Measurements from ENCODE around the gene NDFIP1. TPM values are rescaled to one million over a fixed set of nuclear protein-coding genes. Genes with fewer than 3 reads are reported as not detected.

The NDFIP1 gene
- total and polyA plus RNA-seq, 2 of the 13 experiments (the other 11 are each of a cell fraction or from before 2014, with no cell fraction given), result 12.4 to 15.7 TPM

GRCh38 chr5:142117579-142118151 is 9.1 kb downstream of the NDFIP1 start (continued):
- TF ChIP-seq AHDC1 (CRISPR knock-in tag; IDR thresholded peaks at IDR 0.05; ENCODE audit: borderline replicate concordance) (no peak), TRIM24 (CRISPR knock-in tag; IDR thresholded peaks at IDR 0.05) (no peak)

GRCh38 chr5:142118155-142118686 is 9.6 kb downstream of the NDFIP1 start:
- ATAC-seq (no peak), DNase-seq (ENCODE audit: low spot score) (no peak), FAIRE-seq (no peak)
- TF ChIP-seq TBL1XR1 (IDR thresholded peaks at IDR 0.05; ENCODE audit: borderline replicate concordance, low read length, partially characterized antibody) (no peak), MAFF (IDR thresholded peaks at IDR 0.05; ENCODE audit: low read depth, low read length) (peak; percentile 52; the same call in 1 of the 2 replicates), MAFK (conservative IDR thresholded peaks at IDR 0.05 in 1 of 2, IDR thresholded peaks at IDR 0.05 in 1 of 2; ENCODE audit: low read length in 2 of 2) (peak; percentile 56 to 76), ZNF275 (CRISPR knock-in tag; IDR thresholded peaks at IDR 0.05; ENCODE audit: borderline replicate concordance) (no peak)
- POLR2A ChIA-PET, result no interaction called here
- in situ Hi-C loops (cut with HindIII; ENCODE audit: extremely low pct_ligation_motif_present, low pct_unique_long_range_greater_than_20kb) (no loop called here), intact Hi-C loops (cut with micrococcal nuclease; ENCODE audit: unreplicated experiment) (no loop called here)
- 96% methylated on average over 3 of the region's 3 CpGs for WGBS (ENCODE audit: low lambda C conversion rate)
- peaks cover 30% of the 10 kb centered on the region for H3K79me2 ChIP-seq (ENCODE audit: insufficient read depth, low read length)
- H2AFZ ChIP-seq (ENCODE audit: low read length), result no peak overlapping the region
- H3K9ac ChIP-seq (ENCODE audit: insufficient read depth, low read depth, low read length), result no peak overlapping the region
- peaks cover 0 to 13% of the 10 kb centered on the region in 2 experiments; a peak in 1 of 5 replicates for H3K36me3 ChIP-seq (replicated peaks in 1 of 2; ENCODE audit: control insufficient read depth in 1 of 2, insufficient read depth in 2 of 2, low read length in 2 of 2)
- no peaks in the 10 kb centered on the region; a peak in 1 of 5 replicates for H3K27me3 ChIP-seq (ENCODE audit: control insufficient read depth in 1 of 2, insufficient read depth in 2 of 2, low read length in 2 of 2)
- H3K4me2 ChIP-seq (ENCODE audit: low read depth, low read length), result no peak overlapping the region
- H3K9me3 ChIP-seq (ENCODE audit: low read length), result no peaks in the 10 kb centered on the region
- CTCF ChIA-PET (ENCODE audit: low intra/inter-chr PET ratio, low total read pairs), result no interaction called here
- H3K4me1 ChIP-seq (ENCODE audit: insufficient read depth, low read length), result no peaks in the 10 kb centered on the region
- H3K27ac ChIP-seq (ENCODE audit: extremely low read length, insufficient read depth, low read length), result no peak overlapping the region
- no TSS peak for BruUV-seq (replicated peaks)
- H4K20me1 ChIP-seq (ENCODE audit: insufficient read depth, low read length), result peaks cover 7% of the 10 kb centered on the region; the same call in 1 of the 2 replicates
- H3K4me3 ChIP-seq (replicated peaks in 1 of 3; ENCODE audit: insufficient read depth in 1 of 3, low read depth in 2 of 3, low read length in 3 of 3), result no peak overlapping the region
